ENCODE data around the gene WDR91.

DNA sequence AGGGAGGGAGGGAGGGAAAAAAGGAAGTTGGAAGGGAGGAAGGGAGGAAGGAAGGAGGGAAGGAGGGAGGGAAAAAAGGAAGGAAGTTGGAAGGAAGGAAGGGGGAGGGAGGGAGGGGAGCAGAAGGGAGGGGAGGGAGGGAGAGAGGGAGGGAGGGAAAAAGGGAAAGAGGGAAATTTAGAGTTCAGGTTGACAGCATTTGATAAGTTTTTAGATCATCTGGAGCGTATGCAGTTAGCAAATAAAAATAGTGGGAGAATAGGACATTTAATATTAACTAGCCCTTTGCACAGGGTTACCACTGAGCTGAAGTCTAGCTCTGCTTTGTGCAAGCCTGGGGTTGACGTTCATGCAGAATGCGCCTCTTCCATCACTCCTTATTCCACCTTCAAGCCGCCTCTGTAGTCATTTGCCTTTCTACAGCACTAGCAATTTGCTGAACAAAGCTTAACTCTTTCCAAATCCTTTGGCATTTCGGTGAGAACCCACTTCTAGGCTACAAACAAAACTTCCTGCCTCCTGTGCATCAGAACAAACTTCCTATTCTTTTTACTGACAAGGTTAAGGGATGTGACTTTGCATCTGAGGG, 30.9 kb upstream of the WDR91 start:
- no peak for TF ChIP-seq EZH2 (IDR thresholded peaks at IDR 0.05; ENCODE audit: borderline replicate concordance, low read length)
- TF ChIP-seq, protein P1, sequence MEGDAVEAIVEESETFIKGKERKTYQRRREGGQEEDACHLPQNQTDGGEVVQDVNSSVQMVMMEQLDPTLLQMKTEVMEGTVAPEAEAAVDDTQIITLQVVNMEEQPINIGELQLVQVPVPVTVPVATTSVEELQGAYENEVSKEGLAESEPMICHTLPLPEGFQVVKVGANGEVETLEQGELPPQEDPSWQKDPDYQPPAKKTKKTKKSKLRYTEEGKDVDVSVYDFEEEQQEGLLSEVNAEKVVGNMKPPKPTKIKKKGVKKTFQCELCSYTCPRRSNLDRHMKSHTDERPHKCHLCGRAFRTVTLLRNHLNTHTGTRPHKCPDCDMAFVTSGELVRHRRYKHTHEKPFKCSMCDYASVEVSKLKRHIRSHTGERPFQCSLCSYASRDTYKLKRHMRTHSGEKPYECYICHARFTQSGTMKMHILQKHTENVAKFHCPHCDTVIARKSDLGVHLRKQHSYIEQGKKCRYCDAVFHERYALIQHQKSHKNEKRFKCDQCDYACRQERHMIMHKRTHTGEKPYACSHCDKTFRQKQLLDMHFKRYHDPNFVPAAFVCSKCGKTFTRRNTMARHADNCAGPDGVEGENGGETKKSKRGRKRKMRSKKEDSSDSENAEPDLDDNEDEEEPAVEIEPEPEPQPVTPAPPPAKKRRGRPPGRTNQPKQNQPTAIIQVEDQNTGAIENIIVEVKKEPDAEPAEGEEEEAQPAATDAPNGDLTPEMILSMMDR (IDR thresholded peaks at IDR 0.05; ENCODE audit: low read length): no peak

Measured in OCI-LY1 (cell line).